Measurements from ENCODE around the gene CACHD1. TPM values are rescaled to one million over a fixed set of nuclear protein-coding genes. Genes with fewer than 3 reads are reported as not detected.

Gene CACHD1
- total RNA-seq, 1 donor from 2014 or later: 32.0 TPM

GRCh38 chr1:64549464-64550239, 79.7 kb downstream of the CACHD1 start:
- H3K36me3 ChIP-seq: no peaks in the 10 kb centered on the region
- ATAC-seq: peak; percentile 30 to 31
- H3K4me3 ChIP-seq: no peak overlapping the region
- H3K27ac ChIP-seq: no peak overlapping the region
- intact Hi-C loops (cut with DNase I): no loop called here
- peaks cover 17% of the 10 kb centered on the region for H3K4me1 ChIP-seq
- no peak for TF ChIP-seq CTCF (IDR thresholded peaks at IDR 0.05)
- H3K27me3 ChIP-seq (ENCODE audit: low read depth): no peaks in the 10 kb centered on the region
- no peaks in the 10 kb centered on the region for H3K9me3 ChIP-seq
- no peak for DNase-seq

GRCh38 chr1:64550510-64550909, 80.6 kb downstream of the CACHD1 start:
- Histone ChIP-seq H3K4me1 (peaks cover 17% of the 10 kb centered on the region), H3K36me3 (no peaks in the 10 kb centered on the region), H3K4me3 (no peak overlapping the region), H3K9me3 (no peaks in the 10 kb centered on the region), H3K27me3 (ENCODE audit: low read depth) (no peaks in the 10 kb centered on the region), H3K27ac (no peak overlapping the region)
- intact Hi-C loops (cut with DNase I): no loop called here
- DNase-seq (no peak), ATAC-seq (peak; percentile 74 to 87)
- no peak for TF ChIP-seq CTCF (IDR thresholded peaks at IDR 0.05)

- peaks cover 17% of the 10 kb centered on the region for H3K4me1 ChIP-seq
- no peak for TF ChIP-seq CTCF (IDR thresholded peaks at IDR 0.05)
- no peaks in the 10 kb centered on the region for H3K36me3 ChIP-seq
- no peaks in the 10 kb centered on the region for H3K27me3 ChIP-seq (ENCODE audit: low read depth)
- no peak for ATAC-seq
- H3K4me3 ChIP-seq: no peak overlapping the region
- DNase-seq: no peak
- intact Hi-C loops (cut with DNase I): no loop called here
- no peak overlapping the region for H3K27ac ChIP-seq
- H3K9me3 ChIP-seq: no peaks in the 10 kb centered on the region
Measured at GRCh38 chr1:64550946-64551605, 81.1 kb downstream of the CACHD1 start.

GRCh38 chr1:64553285-64553684, 83.4 kb downstream of the CACHD1 start:
- H3K27ac ChIP-seq: no peak overlapping the region
- no peaks in the 10 kb centered on the region for H3K9me3 ChIP-seq
- H3K27me3 ChIP-seq (ENCODE audit: low read depth): no peaks in the 10 kb centered on the region
- no peak for TF ChIP-seq CTCF (IDR thresholded peaks at IDR 0.05)
- H3K36me3 ChIP-seq: peaks cover 5% of the 10 kb centered on the region
- no peak overlapping the region for H3K4me3 ChIP-seq
- intact Hi-C loops (cut with DNase I): no loop called here
- ATAC-seq (no peak), DNase-seq (no peak)
- H3K4me1 ChIP-seq: peaks cover 17% of the 10 kb centered on the region

GRCh38 chr1:64555947-64556346, 86.0 kb downstream of the CACHD1 start:
- no peak for TF ChIP-seq CTCF (IDR thresholded peaks at IDR 0.05)
- ATAC-seq (no peak), DNase-seq (no peak)
- Histone ChIP-seq H3K27me3 (ENCODE audit: low read depth) (no peaks in the 10 kb centered on the region), H3K9me3 (no peaks in the 10 kb centered on the region), H3K4me3 (no peak overlapping the region), H3K4me1 (peaks cover 5% of the 10 kb centered on the region), H3K27ac (no peak overlapping the region), H3K36me3 (peaks cover 6% of the 10 kb centered on the region)
- intact Hi-C loops (cut with DNase I): no loop called here
